Upper lobe of right lung (tissue), 1 donor: Measurements from ENCODE around the gene ZNF227. TPM values are rescaled to one million over a fixed set of nuclear protein-coding genes. Genes with fewer than 3 reads are reported as not detected.
"Not testable (repeated sequence)": the region's sequence is repeated elsewhere in the genome, so short reads cannot be mapped to it uniquely, and the experiment has no call there.

Experiments
- ATAC-seq: fragments of 200-7000 bp; cut with Tn5 transposase; one replicate; pipeline ENCODE4 v1.9.1; 2020; ENCODE audit warnings: mild to moderate bottlenecking, moderate library complexity
- DNase-seq: peaks from one replicate; pipeline ENCODE4 v3.0.0-alpha.2; 2020
- H3K27ac ChIP-seq: fragments of 200-600 bp; one replicate; pipeline ENCODE4 v1.8.0; 2022
- H3K27me3 ChIP-seq: fragments of 200-600 bp; one replicate; pipeline ENCODE4 v1.8.0; 2022; ENCODE audit warnings: mild to moderate bottlenecking
- H3K36me3 ChIP-seq: fragments of 200-600 bp; one replicate; pipeline ENCODE4 v1.8.0; 2022
- H3K4me1 ChIP-seq: fragments of 200-600 bp; one replicate; pipeline ENCODE4 v1.8.0; 2022
- H3K4me3 ChIP-seq: fragments of 200-600 bp; one replicate; pipeline ENCODE4 v1.8.0; 2022; ENCODE audit warnings: mild to moderate bottlenecking
- H3K9me3 ChIP-seq: fragments of 200-600 bp; one replicate; pipeline ENCODE4 v1.8.0; 2022
- CTCF ChIP-seq: fragments of 200-600 bp; IDR thresholded peaks from one replicate; pipeline ENCODE4 v1.8.0; 2022; ENCODE audit warnings: antibody characterized with exemption
- intact Hi-C: fragments of 100-400 bp; cut with DNase I; formaldehyde crosslinking; loops from one replicate; pipeline ENCODE4 v1.11.0; 2022
- long read RNA-seq: library from polyadenylated mRNA; unstranded; transcript quantifications from one replicate; pipeline ENCODE4 v2.0.0, GENCODE V29; 2021
- total RNA-seq: library from RNA; stranded (reverse); fragmentation: NEBNext Ultra II Directional; extraction: Animal tissue kit (Norgen Biotek cat#: 25700); gene quantifications from one replicate; pipeline ENCODE4 v1.2.1, GENCODE V29; 2021
- donor health status: DM: no; HTN: yes; CAD: no; lungs with severe emphysema.

Gene ZNF227
- 17.0 TPM for total RNA-seq
- long read RNA-seq, partial matches to known transcripts = 1 of 10 reads
- long read RNA-seq, other reads (novel, unspliced or antisense) = 3 of 10 reads

DNA sequence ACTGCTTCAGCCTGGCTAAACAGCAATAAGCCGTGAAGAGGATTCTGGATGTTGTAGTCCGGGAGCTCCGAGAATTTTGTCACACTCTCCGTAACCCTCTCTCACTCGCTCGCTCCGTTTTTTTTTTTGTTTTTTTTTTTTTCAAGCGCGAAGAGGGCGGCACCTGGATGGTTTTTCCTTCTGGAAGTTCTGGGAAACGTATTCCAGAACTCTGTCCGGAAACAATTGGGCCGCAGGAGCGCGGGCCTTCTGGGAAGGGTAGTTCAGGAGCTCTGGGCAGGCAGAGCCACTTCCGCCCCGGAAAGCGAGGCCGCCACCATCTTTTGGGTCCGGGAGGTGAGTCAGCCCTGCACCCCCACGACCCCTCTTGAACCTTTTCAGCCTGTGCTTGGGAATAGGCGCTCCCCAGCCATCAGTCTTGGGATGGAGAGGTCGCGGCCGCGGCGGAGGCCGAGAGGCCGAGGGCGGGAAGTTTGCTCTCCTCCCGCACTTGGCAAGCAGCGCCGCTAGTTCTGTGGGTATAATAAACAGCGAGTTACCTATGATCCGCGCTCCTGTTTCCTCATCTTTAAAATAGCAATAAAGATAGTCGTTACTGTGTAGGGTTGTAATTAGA lies at the start of gene ZNF227:
Gene ZNF227 (plus strand): TSS at position 283 of the 616 bp plus-strand sequence. CDS start 5,261 bp downstream, outside the sequence.
- intact Hi-C loops = no loop called here
- DNase-seq (peak; percentile 95), ATAC-seq (peak; percentile 99)
- Histone ChIP-seq H3K27me3 (no peaks in the 10 kb centered on the region), H3K36me3 (peaks cover 17% of the 10 kb centered on the region), H3K9me3 (no peaks in the 10 kb centered on the region), H3K27ac (peak within 1 kb of the TSS; percentile 85), H3K4me1 (peaks cover 10% of the 10 kb centered on the region), H3K4me3 (peak within 1 kb of the TSS; percentile 90)
- no peak for TF ChIP-seq CTCF

DNA sequence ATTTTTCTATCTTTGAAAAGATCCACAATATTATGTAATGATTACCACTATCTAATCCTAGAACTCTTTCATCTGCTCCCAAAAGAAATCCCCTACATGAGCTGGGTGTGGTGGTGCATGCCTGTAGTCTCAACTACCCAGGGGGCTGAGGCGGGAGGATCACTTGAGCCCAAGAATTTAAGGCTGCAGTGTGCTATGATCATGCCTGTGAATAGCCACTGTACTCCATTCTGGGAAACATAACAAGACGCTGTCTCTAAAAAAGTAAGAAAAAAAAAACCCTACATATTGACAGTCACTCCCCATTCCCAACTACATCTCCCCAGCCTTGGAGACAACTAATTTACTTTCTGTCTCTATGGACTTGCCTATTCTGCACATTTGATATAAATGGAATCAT lies 48.5 kb upstream of the ZNF227 start:
- Histone ChIP-seq H3K36me3 (peaks cover 6% of the 10 kb centered on the region), H3K27me3 (no peaks in the 10 kb centered on the region), H3K4me1 (peaks cover 8% of the 10 kb centered on the region), H3K27ac (no peak overlapping the region), H3K4me3 (no peak overlapping the region), H3K9me3 (peaks cover 36% of the 10 kb centered on the region)
- DNase-seq = no peak
- intact Hi-C loops = no loop called here
- no peak for TF ChIP-seq CTCF
- no peak for ATAC-seq

- intact Hi-C loops = no loop called here
- H3K27ac ChIP-seq = peak overlapping the region; percentile 86
- H3K4me3 ChIP-seq = peak overlapping the region; percentile 77
- H3K36me3 ChIP-seq = peaks cover 10% of the 10 kb centered on the region
- DNase-seq (no peak), ATAC-seq (no peak)
- no peaks in the 10 kb centered on the region for H3K27me3 ChIP-seq
- H3K9me3 ChIP-seq = peaks cover 30% of the 10 kb centered on the region
- TF ChIP-seq CTCF = no peak
- H3K4me1 ChIP-seq = peaks cover 8% of the 10 kb centered on the region
Observed at GRCh38 chr19:44164327-44164672, 48.0 kb upstream of the ZNF227 start.

DNA sequence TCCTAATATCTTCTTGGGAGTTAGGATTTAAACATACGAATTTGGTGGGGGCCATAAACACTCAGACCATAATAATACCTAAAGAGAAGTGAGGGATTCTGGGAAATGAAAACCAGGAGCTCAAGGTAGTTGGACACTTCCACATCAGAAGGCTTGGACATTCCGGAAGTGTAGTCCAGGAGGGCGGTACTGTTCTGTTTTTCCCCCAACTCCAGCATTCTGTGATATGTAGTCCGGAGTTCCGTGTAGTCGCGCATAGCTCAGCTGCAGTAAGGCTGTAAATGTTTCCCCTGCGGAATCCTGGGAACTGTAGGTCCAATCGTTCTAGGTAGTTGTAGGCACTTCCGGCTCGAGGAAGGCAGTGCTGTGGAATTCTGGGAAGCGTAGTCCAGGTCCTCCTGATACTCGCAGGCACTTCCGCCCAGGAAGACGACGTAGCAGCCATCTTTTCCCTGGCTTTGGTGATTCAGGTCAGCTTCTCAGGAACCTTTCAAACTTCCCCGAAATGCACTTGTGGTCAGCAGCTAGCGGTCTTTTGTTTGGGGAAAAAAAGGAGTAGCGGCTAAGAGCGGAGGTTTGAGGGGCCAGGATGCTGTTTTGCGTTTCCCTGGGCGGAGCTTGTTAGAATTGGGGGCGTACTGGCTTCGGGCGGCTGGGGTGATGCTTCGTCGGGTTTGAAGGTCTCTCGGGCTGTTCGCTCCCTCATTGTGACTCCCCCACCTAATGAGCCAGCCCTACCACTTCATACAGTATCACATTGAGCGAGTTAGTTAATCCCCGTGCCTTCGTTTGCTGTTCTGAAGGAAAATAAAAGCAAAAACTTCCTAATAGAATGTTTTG lies 47.4 kb upstream of the ZNF227 start, which contains the start of gene ZNF226:
Gene ZNF226 (plus strand): TSS at position 428 of the 840 bp plus-strand sequence. CDS start 4,981 bp downstream, outside the sequence.
- H3K9me3 ChIP-seq = peaks cover 28% of the 10 kb centered on the region
- intact Hi-C loops = no loop called here
- DNase-seq = peak; percentile 86

DNA sequence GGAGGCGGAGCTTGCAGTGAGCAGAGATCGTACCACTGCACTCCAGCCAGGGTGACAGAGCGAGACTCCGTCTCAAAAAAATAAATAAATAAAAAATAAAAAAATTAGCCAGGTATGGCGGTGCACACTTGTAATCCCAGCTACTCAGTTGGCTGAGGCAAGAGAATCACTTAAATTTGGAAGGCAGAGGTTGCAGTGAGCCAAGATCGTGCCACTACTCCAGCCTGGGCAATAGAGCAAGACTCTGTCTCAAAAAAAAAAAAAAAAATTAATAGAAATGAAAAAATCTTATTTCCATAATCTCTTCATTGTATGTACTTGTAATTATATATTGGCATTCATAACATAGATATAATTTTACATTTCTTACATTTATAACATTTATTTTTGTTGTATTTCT lies 41.7 kb upstream of the ZNF227 start:
- H3K27ac ChIP-seq, H3K4me1 ChIP-seq, DNase-seq, ATAC-seq, H3K27me3 ChIP-seq, intact Hi-C loops, H3K4me3 ChIP-seq: not testable (repeated sequence)
- peaks cover 35% of the 10 kb centered on the region for H3K9me3 ChIP-seq
- peaks cover 72% of the 10 kb centered on the region for H3K36me3 ChIP-seq

More for the DNA sequence above, 47.4 kb upstream of the ZNF227 start, which contains the start of gene ZNF226:
- Histone ChIP-seq H3K27ac (peak within 1 kb of the TSS; percentile 86), H3K4me1 (peaks cover 8% of the 10 kb centered on the region), H3K36me3 (peaks cover 16% of the 10 kb centered on the region), H3K4me3 (peak within 1 kb of the TSS; percentile 77), H3K27me3 (no peaks in the 10 kb centered on the region)
- ATAC-seq = peak; percentile 99
- no peak for TF ChIP-seq CTCF

- TF ChIP-seq CTCF = no peak
- no peaks in the 10 kb centered on the region for H3K4me1 ChIP-seq
- intact Hi-C loops = no loop called here
- no peak overlapping the region for H3K27ac ChIP-seq
- DNase-seq (no peak), ATAC-seq (no peak)
- H3K4me3 ChIP-seq = no peak overlapping the region
- peaks cover 50% of the 10 kb centered on the region for H3K36me3 ChIP-seq
- H3K9me3 ChIP-seq = peaks cover 87% of the 10 kb centered on the region
- H3K27me3 ChIP-seq = no peaks in the 10 kb centered on the region
Observed at GRCh38 chr19:44176590-44176989, 35.7 kb upstream of the ZNF227 start.
